Activated CD4-positive, alpha-beta T cell treated with anti-CD3 and anti-CD28 coated beads, Interleukin-2, amount 50 U/mL, for 4 hours (primary cell): ENCODE data around the gene ATAD3C.
"Not testable (repeated sequence)": the region's sequence is repeated elsewhere in the genome, so short reads cannot be mapped to it uniquely, and the experiment has no call there.

Experiments used
- DNase-seq, 2 experiments: peaks; one replicate each; pipeline ENCODE4 v3.0.0-alpha.2; 2020

The ATAD3C gene

DNA sequence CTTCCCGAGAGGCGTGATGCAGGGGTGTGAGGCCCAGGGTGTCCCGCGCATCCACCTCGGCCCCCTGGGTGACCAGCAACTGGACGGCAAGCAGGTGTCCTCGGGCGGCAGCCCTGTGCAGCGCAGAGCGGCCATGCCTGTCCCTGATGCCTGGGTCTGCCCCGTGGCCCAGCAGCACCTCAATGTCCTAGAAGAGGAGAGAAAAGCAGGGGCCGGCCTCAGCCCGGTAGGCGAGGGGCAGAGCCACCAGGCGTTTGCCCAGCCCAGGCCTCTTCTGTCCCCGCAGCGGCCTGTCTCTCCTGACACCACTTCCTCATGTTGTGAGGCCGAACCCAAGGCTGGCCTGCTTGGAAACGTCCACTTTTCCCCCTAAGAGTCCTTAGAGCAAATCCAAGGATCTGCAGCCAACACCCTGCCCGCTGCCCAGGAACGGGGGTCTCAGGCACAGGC is 30.1 kb upstream of the ATAD3C start:
- no peak for DNase-seq

DNA sequence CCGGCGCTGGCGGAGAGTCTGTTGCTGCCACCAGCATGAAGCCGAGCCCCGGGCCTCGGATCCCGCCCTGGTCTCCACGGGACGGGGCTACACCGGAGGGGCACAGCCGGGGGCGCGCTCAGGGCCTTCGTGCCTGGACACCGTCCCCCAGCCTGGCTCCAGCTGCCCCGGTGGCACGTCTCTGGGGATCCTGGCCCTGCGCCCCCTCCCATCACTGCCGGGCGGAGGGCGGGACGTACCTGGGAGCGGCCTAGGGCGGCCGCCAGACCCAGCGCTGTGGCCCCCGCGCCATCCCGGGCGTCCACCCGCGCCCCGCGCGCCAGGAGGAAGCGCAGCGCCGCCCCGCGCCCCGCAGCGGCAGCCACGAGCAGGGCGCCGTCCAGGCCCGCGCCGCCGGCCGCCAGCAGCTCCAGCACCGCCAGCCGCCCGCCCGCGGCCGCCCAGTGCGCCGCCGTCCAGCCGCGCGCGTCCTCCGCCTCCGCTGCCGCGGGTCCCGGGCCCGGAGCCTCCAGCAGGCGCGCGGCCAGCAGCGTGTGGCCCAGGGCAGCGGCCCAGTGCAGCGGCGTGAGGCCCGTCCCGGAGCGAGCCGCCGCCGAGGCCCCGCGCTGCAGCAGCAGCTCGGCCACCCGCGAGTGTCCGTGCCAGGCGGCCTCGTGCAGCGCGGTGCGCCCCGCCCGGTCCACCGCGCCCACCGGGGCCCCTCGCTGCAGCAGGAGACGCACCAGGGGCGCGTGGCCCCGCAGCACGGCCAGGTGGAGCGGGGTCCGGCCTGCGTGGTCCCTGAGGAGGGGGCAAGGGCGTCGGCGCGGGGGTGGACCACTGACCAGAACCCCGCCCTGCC is 29.5 kb upstream of the ATAD3C start:
- DNase-seq = no peak

GRCh38 chr1:1420654-1421141 is 28.8 kb upstream of the ATAD3C start:
- DNase-seq = no peak

- no peak for DNase-seq
Measured at GRCh38 chr1:1421147-1421906, 28.2 kb upstream of the ATAD3C start, which contains the start of gene ANKRD65. TSS of gene ANKRD65 (minus strand) at chr1:1421276. CDS start at chr1:1421005, 271 bp downstream.

DNA sequence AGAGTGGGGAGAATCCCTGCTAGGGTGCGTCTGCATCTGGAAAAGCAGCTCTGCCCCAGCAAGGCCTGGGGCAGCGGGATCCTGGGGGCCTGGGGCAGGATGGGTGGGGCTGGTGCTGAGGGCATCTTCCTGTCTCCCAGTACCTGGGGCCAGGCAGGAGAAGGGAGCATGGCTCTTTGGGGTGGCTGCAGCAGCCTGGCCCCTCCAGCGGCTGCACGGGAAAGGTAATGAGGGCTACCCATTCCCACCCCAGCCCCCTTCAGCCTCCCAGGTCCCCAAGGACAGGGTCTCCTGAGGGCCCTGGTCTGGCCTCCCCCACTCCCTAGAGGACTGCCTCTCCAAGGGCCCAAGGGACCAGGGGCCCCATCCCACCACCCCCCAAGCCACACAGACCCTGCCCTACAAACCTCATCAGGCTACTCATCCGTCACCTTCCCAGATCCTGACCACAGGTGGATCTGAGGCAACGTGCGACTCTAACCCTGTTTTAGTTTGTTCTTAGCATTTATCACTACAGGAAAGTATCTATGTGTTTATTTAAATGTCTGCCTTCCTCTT is 27.5 kb upstream of the ATAD3C start:
- no peak for DNase-seq

DNA sequence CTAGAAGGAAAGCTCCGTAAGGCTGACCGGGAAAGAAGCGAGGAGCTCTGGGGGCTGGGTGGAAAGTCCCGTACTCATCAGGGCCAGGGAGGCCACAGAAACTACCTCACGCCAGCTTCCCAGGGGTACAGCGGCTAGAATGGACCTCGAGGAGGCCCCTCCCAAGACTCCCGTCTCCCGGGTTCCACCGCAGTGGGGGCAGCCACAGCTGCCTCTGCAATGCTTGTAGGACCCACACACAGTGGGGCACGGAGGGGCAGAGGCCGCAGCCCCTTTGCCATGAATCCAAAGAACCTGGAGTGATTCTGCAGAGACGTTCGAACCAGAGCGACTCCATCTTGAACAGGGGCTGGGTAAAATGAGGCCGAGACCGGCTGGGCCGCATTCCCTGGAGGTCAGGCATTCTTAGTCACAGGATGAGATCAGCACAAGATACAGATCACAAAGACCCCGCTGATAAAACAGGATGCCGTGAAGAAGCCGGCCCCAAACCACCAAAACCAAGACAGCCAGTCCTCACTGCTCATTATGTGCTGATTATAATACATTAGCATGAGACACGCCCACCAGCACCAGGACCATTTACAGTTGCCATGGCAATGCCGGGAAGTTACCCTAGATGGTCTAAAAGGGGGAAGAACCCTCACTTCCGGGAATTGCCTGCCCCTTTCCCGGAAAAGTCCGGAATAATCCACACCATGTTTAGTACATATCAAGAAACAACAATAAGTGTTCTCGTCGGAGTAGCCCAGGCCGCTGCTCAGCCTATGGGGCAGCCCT is 26.8 kb upstream of the ATAD3C start:
- no peak for DNase-seq

GRCh38 chr1:1423245-1423597 is 26.3 kb upstream of the ATAD3C start:
- no peak for DNase-seq

- no peak for DNase-seq
Measured at GRCh38 chr1:1424707-1425106, 24.8 kb upstream of the ATAD3C start.

DNA sequence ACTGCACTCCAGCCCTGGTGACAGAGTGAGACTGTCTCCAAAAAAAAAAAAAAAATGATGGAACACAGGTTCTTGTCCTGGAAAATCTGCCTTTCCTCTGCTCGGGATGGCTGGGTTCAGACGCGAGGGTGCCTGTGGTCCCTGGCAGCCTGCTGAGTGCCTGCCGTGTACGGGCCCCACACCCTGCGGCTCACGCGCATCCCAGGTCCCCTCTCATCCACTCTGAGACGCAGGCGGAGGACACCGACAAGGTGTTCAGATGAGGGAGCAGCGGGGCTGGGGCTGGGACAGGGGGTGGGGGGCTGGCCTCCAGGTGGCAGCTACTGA is 24.1 kb upstream of the ATAD3C start:
- DNase-seq = no peak

DNA sequence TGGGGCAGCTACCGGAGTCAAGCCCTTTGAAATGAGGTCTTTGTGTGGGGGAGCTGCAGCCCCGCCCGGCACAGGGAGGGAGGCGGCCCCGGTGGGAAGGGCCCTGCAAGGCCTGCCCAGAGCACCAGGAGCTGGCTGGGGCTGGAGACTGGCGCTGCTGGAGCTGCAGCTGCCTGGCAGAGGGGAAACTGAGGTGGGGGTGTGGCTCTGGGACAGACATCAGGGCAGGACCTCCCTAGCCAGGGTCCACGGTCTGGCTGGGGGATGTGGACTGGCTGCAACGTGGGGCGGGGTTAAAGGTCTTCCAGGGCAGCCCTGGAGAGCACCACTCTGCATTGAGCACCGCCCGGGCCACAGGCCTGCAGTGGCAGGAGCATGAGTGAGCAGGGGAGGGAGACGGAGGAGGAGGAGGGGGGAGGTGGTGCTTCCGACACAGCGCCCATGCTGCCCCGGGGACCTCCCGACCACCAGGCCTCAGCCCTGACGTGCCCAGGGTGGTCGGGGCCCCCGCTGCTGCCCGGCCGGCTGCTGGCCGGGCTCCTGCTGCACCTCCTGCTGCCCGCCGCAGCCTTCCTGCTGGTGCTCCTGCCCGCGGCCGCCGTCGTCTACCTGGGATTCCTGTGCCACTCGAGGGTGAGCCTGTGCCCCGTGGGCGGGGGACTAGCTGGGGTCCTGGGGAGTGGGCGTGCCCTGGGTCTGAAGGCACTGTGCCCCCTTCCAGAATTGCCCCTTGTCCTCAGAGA is 23.6 kb upstream of the ATAD3C start:
- no peak for DNase-seq

- DNase-seq = no peak
Measured at GRCh38 chr1:1426496-1427105, 22.9 kb upstream of the ATAD3C start.

GRCh38 chr1:1427106-1427819 is 22.2 kb upstream of the ATAD3C start:
- DNase-seq = no peak

DNA sequence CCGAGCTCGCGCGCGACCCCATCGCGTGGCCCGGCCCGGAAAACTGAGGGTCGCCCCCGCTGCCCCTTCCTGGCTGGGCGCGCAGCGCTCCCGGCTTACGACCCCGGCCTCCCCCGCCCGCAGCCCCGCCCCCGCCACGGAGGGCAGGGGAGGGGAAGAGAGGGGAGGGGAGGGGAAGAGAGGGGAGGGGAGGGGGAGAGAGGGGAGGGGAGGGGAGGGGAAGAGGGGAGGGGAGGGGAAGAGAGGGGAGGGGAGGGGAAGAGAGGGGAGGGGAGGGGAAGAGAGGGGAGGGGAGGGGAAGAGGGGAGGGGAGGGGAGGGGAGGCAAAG is 21.7 kb upstream of the ATAD3C start:
- DNase-seq = no peak

- DNase-seq = no peak
Measured at GRCh38 chr1:1428174-1428573, 21.3 kb upstream of the ATAD3C start.

DNA sequence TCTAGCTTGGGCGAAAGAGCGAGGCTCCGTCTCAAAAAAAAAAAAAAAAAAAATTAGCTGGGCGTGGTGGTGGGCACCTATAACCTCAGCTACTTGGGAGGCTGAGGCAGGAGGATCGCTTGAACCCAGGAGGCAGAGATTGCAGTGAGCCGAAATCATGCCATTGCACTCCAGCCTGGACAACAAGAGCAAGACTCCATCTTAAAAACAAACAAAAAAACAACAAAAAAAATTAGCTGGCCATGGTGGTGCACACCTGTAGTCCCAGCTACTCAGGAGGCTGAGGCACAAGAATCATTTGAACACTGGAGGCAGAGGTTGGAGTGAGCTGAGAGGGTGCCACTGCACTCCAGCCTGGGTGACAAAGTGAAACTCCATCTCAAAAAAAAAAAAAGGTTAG is 20.5 kb upstream of the ATAD3C start:
- not testable (repeated sequence) for DNase-seq

DNA sequence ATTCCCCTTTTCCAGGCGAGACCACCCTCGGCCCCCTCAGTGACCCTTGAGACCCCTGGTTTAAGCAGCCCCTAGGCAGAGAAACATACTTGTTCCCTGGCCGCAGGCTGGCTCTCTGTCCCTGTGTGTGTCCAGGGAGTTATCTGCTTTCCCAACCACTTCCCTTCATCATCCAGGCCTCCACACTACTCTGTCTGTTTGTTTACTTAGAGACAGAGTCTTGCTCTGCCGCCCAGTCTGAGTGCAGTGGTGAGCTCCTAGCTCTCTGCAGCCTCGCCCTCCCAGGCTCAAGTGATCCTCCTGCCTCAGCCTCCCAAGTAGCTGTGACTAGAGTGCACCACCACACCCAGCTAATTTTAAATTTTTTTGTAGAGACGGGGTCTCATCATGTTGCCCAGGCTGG is 19.8 kb upstream of the ATAD3C start:
- DNase-seq = no peak

- no peak for DNase-seq
Measured at GRCh38 chr1:1430114-1430982, 19.1 kb upstream of the ATAD3C start.

DNA sequence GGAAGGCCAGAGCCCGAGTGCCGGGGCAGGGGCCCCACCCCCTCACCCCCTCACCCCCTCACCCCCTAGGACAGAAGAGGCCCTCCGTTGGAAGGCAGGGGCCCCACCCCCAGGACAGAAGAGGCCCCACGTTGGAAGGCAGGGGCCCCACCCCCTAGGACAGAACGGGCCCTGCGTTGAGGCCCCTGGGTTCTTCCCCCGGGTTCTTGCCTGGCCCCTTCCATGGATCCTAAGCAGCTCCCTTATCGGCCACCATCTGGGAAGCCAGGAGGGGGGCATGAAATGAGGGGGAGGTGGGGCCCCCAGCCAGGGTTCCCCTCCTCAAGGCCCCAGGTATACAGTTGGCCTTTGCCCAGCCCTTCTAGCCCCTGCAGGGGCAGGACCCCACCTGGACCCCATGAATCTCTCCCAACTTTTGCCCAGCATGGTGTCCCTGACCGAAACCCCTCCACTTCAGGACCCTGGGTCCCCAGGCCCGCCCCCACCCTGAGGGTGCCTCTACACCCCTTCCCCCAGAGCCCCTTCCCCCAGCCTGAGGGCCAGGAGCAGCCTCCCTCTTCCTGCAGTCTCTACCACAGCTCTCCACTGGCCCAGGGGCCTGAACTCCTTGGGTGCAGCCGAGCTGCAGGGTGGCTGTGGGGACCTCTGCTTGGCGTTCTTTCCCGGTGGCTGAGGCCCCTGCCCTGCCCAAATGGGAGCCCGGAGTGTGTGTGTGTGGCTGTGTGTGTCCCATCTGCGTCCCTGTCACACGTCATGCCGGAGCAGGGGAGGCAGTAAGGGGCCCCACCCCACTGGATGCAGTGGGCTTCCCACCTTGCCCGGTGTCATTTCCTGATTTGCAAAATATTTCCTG is 18.3 kb upstream of the ATAD3C start:
- DNase-seq = no peak

DNA sequence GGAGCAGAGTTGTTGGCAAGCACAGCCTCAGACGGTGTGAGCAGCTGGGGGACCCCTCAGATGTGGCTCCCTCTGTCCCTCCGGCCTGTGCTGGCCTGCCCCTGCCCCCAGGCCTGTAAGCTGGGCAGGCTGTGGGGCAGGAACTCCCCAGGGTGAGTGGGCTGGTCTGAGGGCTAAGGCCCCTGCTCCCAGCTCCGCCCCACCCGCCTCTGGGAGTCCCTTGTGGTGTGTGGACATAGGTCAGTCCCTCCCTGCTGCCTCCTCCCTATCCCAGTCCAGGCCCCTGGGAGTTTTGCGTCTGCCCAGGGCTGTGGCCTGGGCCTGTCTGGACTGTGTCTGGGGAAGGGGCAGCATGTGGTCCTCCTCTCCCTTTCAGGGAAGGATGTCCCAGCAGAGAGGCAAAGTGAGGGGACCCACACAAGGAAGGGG is 17.6 kb upstream of the ATAD3C start:
- DNase-seq = no peak
